GM23338 (cell line): ENCODE measurements around the gene CNPY4. TPM values are rescaled to one million over a fixed set of nuclear protein-coding genes. Genes with fewer than 3 reads are reported as not detected.

Experiments used
- ATAC-seq: fragments of 200-7000 bp; cut with Tn5 transposase; 3 replicates; pipeline ENCODE4 v1.9.1; 2020
- DNase-seq: peaks from one replicate; pipeline ENCODE4 v3.0.0-alpha.2; 2015; ENCODE audit warnings: low spot score
- H2AFZ ChIP-seq: fragments of 200-600 bp; sonication (generic); 2 replicates; pipeline ENCODE4 v1.8.0; 2016; ENCODE audit warnings: antibody characterized with exemption, mild to moderate bottlenecking, moderate library complexity
- H3F3A ChIP-seq: fragments of 200-600 bp; sonication (generic); replicated peaks from 2 replicates; pipeline ENCODE4 v1.8.0; 2017; ENCODE audit warnings: antibody characterized with exemption, mixed run types, low read depth
- H3K27ac ChIP-seq: fragments of 200-600 bp; sonication (generic); 2 replicates; pipeline ENCODE4 v1.6.1; 2016; ENCODE audit warnings: low read depth
- H3K27me3 ChIP-seq: fragments of 200-600 bp; sonication (generic); 2 replicates; pipeline ENCODE4 v1.8.0; 2016; ENCODE audit warnings: mild to moderate bottlenecking, mixed run types, moderate library complexity; ENCODE audit not compliant: insufficient read depth
- H3K36me3 ChIP-seq: fragments of 200-600 bp; sonication (generic); 2 replicates; pipeline ENCODE4 v1.8.0; 2016; ENCODE audit warnings: mild to moderate bottlenecking; ENCODE audit not compliant: insufficient read depth
- H3K4me1 ChIP-seq: fragments of 200-600 bp; sonication (generic); 2 replicates; pipeline ENCODE4 v1.8.0; 2016; ENCODE audit warnings: mild to moderate bottlenecking, moderate library complexity; ENCODE audit not compliant: insufficient read depth
- H3K4me2 ChIP-seq: fragments of 200-600 bp; sonication (generic); 2 replicates; pipeline ENCODE4 v1.7.1; 2017; ENCODE audit warnings: mixed run types
- H3K4me3 ChIP-seq: fragments of 200-600 bp; sonication (generic); 2 replicates; pipeline ENCODE4 v1.6.1; 2016; ENCODE audit warnings: mixed run types
- H3K79me2 ChIP-seq: fragments of 200-600 bp; sonication (generic); replicated peaks from 2 replicates; pipeline ENCODE4 v1.8.0; 2017; ENCODE audit warnings: mild to moderate bottlenecking; ENCODE audit not compliant: insufficient read depth
- H3K9me2 ChIP-seq: fragments of 200-600 bp; sonication (generic); 2 replicates; pipeline ENCODE4 v1.8.0; 2017; ENCODE audit not compliant: insufficient read depth
- H4K20me1 ChIP-seq: fragments of 200-600 bp; sonication (generic); replicated peaks from 2 replicates; pipeline ENCODE4 v1.8.0; 2017; ENCODE audit warnings: mild to moderate bottlenecking; ENCODE audit not compliant: insufficient read depth
- H3K27ac Mint-ChIP-seq: 2 replicates; pipeline ENCODE4 v1.8.0; 2020; ENCODE audit warnings: inconsistent platforms, mild to moderate bottlenecking, moderate library complexity, mixed read lengths
- H3K27me3 Mint-ChIP-seq: 3 replicates; pipeline ENCODE4 v1.8.0; 2022; ENCODE audit warnings: low read depth, mild to moderate bottlenecking, moderate library complexity, mixed read lengths, inconsistent platforms; ENCODE audit not compliant: insufficient read depth, poor library complexity
- H3K36me3 Mint-ChIP-seq: 3 replicates; pipeline ENCODE4 v1.8.0; 2021; ENCODE audit warnings: low read depth, mild to moderate bottlenecking, inconsistent platforms, moderate library complexity, mixed read lengths
- H3K4me1 Mint-ChIP-seq: 3 replicates; pipeline ENCODE4 v1.8.0; 2020; ENCODE audit warnings: mild to moderate bottlenecking, inconsistent platforms, mixed read lengths
- H3K4me3 Mint-ChIP-seq: 3 replicates; pipeline ENCODE4 v1.8.0; 2021; ENCODE audit warnings: moderate library complexity, mild to moderate bottlenecking, inconsistent platforms, mixed read lengths
- H3K9me3 Mint-ChIP-seq: 3 replicates; pipeline ENCODE4 v1.8.0; 2020; ENCODE audit warnings: moderate library complexity, mild to moderate bottlenecking, inconsistent platforms, mixed read lengths
- CREB1 ChIP-seq: fragments of 250-450 bp; sonication (Bioruptor Pico); IDR thresholded peaks from 2 replicates; pipeline ENCODE4 v1.5.0; 2020; ENCODE audit warnings: low read depth, mild to moderate bottlenecking, moderate library complexity
- EZH2phosphoT487 ChIP-seq: fragments of 200-600 bp; sonication (generic); IDR thresholded peaks from one replicate; pipeline ENCODE4 v1.8.1; 2018; ENCODE audit warnings: antibody characterized with exemption; ENCODE audit not compliant: unreplicated experiment
- JUNB ChIP-seq: IDR thresholded peaks from one replicate; pipeline ENCODE4 v1.6.1; 2016; ENCODE audit warnings: antibody characterized with exemption; ENCODE audit not compliant: unreplicated experiment
- POLR2AphosphoS5 ChIP-seq: IDR thresholded peaks from 2 replicates; pipeline ENCODE4 v1.6.1; 2016; ENCODE audit warnings: antibody characterized with exemption, low read depth
- STAT1 ChIP-seq: IDR thresholded peaks from one replicate; pipeline ENCODE4 v1.6.1; 2016; ENCODE audit warnings: antibody characterized with exemption; ENCODE audit not compliant: unreplicated experiment
- ZNF114 ChIP-seq: fragments of 250-450 bp; sonication (Bioruptor Pico); IDR thresholded peaks from 2 replicates; pipeline ENCODE4 v1.5.0; 2020; ENCODE audit warnings: mild to moderate bottlenecking, moderate library complexity
- polyA plus RNA-seq: library from polyadenylated mRNA; unstranded; fragments of >200 nt; fragmentation: Nextera tagmentation; extraction: Ambion mirVana; gene quantifications from 2 replicates; pipeline ENCODE4 v1.2.1, GENCODE V29; 2016
- total RNA-seq: library from RNA; depleted of rRNA; stranded (reverse); fragments of >200 nt; shearing (Covaris generic); gene quantifications from 2 replicates; pipeline ENCODE4 v1.2.3, GENCODE V29; 2014
- TF ChIP-seq, protein P1 (sequence below): IDR thresholded peaks from one replicate; pipeline ENCODE4 v1.6.1; 2018; ENCODE audit warnings: antibody characterized with exemption; ENCODE audit not compliant: unreplicated experiment
- TF ChIP-seq, protein P2 (sequence below): IDR thresholded peaks from 2 replicates; pipeline ENCODE4 v1.6.1; 2016; ENCODE audit warnings: antibody characterized with exemption
- TF ChIP-seq, protein P3 (sequence below), 2 experiments: fragments of 200-600 bp in 1 of 2; sonication (generic) in 1 of 2; conservative IDR thresholded peaks; 2 replicates each; pipeline versions ENCODE4 v1.5.1 to v1.6.1; 2016 to 2017; ENCODE audit warnings: antibody characterized with exemption in 2 of 2, low read depth in 2 of 2, mild to moderate bottlenecking in 2 of 2, moderate library complexity in 1 of 2

Gene CNPY4
- total and polyA plus RNA-seq, 2 experiments from 2014 or later: 10.7 to 12.0 TPM

DNA sequence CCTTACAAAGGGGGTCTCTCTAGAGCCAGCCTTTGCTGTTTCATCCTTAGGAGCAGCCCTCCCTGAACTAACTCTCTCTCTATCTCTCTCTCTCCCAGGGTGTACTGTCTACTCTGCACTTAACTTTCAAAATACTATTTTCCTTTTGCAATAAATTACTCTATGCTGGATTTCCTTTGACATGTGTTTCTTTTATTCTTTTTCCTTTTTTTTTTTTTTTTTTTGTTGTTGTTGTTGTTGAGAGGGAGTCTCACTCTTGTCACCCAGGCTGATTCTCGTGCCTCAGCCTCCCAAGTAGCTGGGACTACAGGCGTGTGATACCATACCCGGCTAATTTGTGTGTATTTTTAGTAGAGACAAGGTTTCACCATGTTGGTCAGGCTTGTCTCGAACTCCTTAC is 36.5 kb upstream of the CNPY4 start:
- peaks cover 30% of the 10 kb centered on the region for H3K36me3 Mint-ChIP-seq
- H3K27me3 Mint-ChIP-seq: peaks cover 16% of the 10 kb centered on the region
- Histone ChIP-seq H3F3A (peaks cover 20% of the 10 kb centered on the region), H3K4me2 (peak overlapping the region; percentile 37), H3K9me2 (no peaks in the 10 kb centered on the region), H4K20me1 (peaks cover 20% of the 10 kb centered on the region), H3K27me3 (no peaks in the 10 kb centered on the region), H3K4me3 (peak overlapping the region; percentile 94; the same call in 1 of the 2 replicates), H3K36me3 (peaks cover 19% of the 10 kb centered on the region), H3K79me2 (peaks cover 33% of the 10 kb centered on the region), H3K4me1 (peaks cover 15% of the 10 kb centered on the region), H2AFZ (no peak overlapping the region), H3K27ac (peak overlapping the region; percentile 62)
- no peak for TF ChIP-seq CREB1 (CRISPR knock-in tag)
- no peak for TF ChIP-seq ZNF114 (CRISPR knock-in tag)
- TF ChIP-seq, protein P1, sequence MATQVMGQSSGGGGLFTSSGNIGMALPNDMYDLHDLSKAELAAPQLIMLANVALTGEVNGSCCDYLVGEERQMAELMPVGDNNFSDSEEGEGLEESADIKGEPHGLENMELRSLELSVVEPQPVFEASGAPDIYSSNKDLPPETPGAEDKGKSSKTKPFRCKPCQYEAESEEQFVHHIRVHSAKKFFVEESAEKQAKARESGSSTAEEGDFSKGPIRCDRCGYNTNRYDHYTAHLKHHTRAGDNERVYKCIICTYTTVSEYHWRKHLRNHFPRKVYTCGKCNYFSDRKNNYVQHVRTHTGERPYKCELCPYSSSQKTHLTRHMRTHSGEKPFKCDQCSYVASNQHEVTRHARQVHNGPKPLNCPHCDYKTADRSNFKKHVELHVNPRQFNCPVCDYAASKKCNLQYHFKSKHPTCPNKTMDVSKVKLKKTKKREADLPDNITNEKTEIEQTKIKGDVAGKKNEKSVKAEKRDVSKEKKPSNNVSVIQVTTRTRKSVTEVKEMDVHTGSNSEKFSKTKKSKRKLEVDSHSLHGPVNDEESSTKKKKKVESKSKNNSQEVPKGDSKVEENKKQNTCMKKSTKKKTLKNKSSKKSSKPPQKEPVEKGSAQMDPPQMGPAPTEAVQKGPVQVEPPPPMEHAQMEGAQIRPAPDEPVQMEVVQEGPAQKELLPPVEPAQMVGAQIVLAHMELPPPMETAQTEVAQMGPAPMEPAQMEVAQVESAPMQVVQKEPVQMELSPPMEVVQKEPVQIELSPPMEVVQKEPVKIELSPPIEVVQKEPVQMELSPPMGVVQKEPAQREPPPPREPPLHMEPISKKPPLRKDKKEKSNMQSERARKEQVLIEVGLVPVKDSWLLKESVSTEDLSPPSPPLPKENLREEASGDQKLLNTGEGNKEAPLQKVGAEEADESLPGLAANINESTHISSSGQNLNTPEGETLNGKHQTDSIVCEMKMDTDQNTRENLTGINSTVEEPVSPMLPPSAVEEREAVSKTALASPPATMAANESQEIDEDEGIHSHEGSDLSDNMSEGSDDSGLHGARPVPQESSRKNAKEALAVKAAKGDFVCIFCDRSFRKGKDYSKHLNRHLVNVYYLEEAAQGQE: no peak
- TF ChIP-seq JUNB: no peak
- TF ChIP-seq STAT1: no peak
- TF ChIP-seq, protein P2, sequence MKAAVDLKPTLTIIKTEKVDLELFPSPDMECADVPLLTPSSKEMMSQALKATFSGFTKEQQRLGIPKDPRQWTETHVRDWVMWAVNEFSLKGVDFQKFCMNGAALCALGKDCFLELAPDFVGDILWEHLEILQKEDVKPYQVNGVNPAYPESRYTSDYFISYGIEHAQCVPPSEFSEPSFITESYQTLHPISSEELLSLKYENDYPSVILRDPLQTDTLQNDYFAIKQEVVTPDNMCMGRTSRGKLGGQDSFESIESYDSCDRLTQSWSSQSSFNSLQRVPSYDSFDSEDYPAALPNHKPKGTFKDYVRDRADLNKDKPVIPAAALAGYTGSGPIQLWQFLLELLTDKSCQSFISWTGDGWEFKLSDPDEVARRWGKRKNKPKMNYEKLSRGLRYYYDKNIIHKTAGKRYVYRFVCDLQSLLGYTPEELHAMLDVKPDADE: no peak
- TF ChIP-seq, protein P3, sequence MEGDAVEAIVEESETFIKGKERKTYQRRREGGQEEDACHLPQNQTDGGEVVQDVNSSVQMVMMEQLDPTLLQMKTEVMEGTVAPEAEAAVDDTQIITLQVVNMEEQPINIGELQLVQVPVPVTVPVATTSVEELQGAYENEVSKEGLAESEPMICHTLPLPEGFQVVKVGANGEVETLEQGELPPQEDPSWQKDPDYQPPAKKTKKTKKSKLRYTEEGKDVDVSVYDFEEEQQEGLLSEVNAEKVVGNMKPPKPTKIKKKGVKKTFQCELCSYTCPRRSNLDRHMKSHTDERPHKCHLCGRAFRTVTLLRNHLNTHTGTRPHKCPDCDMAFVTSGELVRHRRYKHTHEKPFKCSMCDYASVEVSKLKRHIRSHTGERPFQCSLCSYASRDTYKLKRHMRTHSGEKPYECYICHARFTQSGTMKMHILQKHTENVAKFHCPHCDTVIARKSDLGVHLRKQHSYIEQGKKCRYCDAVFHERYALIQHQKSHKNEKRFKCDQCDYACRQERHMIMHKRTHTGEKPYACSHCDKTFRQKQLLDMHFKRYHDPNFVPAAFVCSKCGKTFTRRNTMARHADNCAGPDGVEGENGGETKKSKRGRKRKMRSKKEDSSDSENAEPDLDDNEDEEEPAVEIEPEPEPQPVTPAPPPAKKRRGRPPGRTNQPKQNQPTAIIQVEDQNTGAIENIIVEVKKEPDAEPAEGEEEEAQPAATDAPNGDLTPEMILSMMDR (conservative IDR thresholded peaks at IDR 0.05; ENCODE audit: low read depth in 2 of 2): no peak
- TF ChIP-seq EZH2phosphoT487: no peak
- TF ChIP-seq POLR2AphosphoS5: no peak
- DNase-seq (no peak), ATAC-seq (peak; percentile 9)
- H3K27ac Mint-ChIP-seq: peak overlapping the region; percentile 95
- H3K4me1 Mint-ChIP-seq: peaks cover 23% of the 10 kb centered on the region
- H3K9me3 Mint-ChIP-seq: peaks cover 9% of the 10 kb centered on the region; the same call in 2 of the 3 replicates
- peak overlapping the region; percentile 95 for H3K4me3 Mint-ChIP-seq

DNA sequence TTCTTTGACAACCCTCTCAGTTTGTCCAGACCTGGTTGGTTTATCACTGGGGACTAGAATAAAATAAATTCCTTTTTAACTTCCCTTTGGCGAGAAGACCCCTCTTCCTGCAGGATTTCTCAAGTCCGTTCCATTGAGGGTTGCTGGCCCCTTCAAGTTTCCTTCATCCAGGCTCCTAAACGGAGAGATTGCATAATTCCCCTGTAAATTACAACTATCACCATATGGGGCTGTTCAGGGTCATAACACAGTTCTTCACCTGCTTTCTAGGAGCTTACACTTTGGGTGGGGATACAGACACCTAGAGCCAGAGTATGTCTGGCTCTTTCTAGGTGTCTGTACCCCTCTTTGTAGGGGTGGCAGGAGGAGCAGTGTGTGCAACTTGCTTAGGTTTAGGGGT is 33.9 kb upstream of the CNPY4 start:
- Mint-ChIP-seq H3K36me3 (peaks cover 11% of the 10 kb centered on the region), H3K27me3 (peaks cover 13% of the 10 kb centered on the region), H3K27ac (no peak overlapping the region), H3K4me1 (peaks cover 26% of the 10 kb centered on the region), H3K9me3 (peaks cover 3% of the 10 kb centered on the region; the same call in 1 of the 3 replicates), H3K4me3 (no peak overlapping the region)
- peaks cover 23% of the 10 kb centered on the region; the same call in 1 of the 2 replicates for H3F3A ChIP-seq
- H3K27me3 ChIP-seq: no peaks in the 10 kb centered on the region
- H3K4me2 ChIP-seq: no peak overlapping the region
- DNase-seq: no peak
- H2AFZ ChIP-seq: no peak overlapping the region
- H3K36me3 ChIP-seq: no peaks in the 10 kb centered on the region
- H4K20me1 ChIP-seq: peaks cover under 1% of the 10 kb centered on the region; the same call in 1 of the 2 replicates
- no peak for ATAC-seq
- H3K79me2 ChIP-seq: peaks cover 16% of the 10 kb centered on the region
- no peak overlapping the region for H3K4me3 ChIP-seq
- no peaks in the 10 kb centered on the region for H3K9me2 ChIP-seq
- peaks cover 14% of the 10 kb centered on the region for H3K4me1 ChIP-seq
- no peak overlapping the region for H3K27ac ChIP-seq
- TF ChIP-seq, protein P1: no peak
- TF ChIP-seq EZH2phosphoT487 (no peak), POLR2AphosphoS5 (no peak), STAT1 (no peak)
- TF ChIP-seq, protein P3 (conservative IDR thresholded peaks at IDR 0.05; ENCODE audit: low read depth in 2 of 2): no peak
